ENCODE results near the gene ANTXR1. TPM values are rescaled to one million over a fixed set of nuclear protein-coding genes. Genes with fewer than 3 reads are reported as not detected.
"Not testable (repeated sequence)": the region's sequence is repeated elsewhere in the genome, so short reads cannot be mapped to it uniquely, and the experiment has no call there.

Gene ANTXR1
- total RNA-seq, 1 experiment from 2014 or later: 12.4 TPM

GRCh38 chr2:69166812-69167468 is 154.0 kb downstream of the ANTXR1 start:
- Histone ChIP-seq H3K4me3 (ENCODE audit: insufficient read depth, low read depth, low read length) (no peak overlapping the region), H3K27me3 (ENCODE audit: control insufficient read depth, insufficient read depth, low read length) (no peaks in the 10 kb centered on the region), H3K36me3 (replicated peaks; ENCODE audit: control insufficient read depth, insufficient read depth, low read length) (no peaks in the 10 kb centered on the region)
- DNase-seq: no peak

- Histone ChIP-seq H3K4me3 (ENCODE audit: insufficient read depth, low read depth, low read length) (no peak overlapping the region), H3K36me3 (replicated peaks; ENCODE audit: control insufficient read depth, insufficient read depth, low read length) (no peaks in the 10 kb centered on the region), H3K27me3 (ENCODE audit: control insufficient read depth, insufficient read depth, low read length) (no peaks in the 10 kb centered on the region)
- no peak for DNase-seq
These were observed 154.5 kb downstream of the ANTXR1 start for GRCh38 chr2:69167469-69167822.

GRCh38 chr2:69168144-69168813 is 155.3 kb downstream of the ANTXR1 start:
- no peak for DNase-seq
- no peaks in the 10 kb centered on the region for H3K36me3 ChIP-seq (replicated peaks; ENCODE audit: control insufficient read depth, insufficient read depth, low read length)
- H3K27me3 ChIP-seq (ENCODE audit: control insufficient read depth, insufficient read depth, low read length): no peaks in the 10 kb centered on the region
- no peak overlapping the region for H3K4me3 ChIP-seq (ENCODE audit: insufficient read depth, low read depth, low read length)

- DNase-seq: no peak
- no peaks in the 10 kb centered on the region for H3K36me3 ChIP-seq (replicated peaks; ENCODE audit: control insufficient read depth, insufficient read depth, low read length)
- no peaks in the 10 kb centered on the region for H3K27me3 ChIP-seq (ENCODE audit: control insufficient read depth, insufficient read depth, low read length)
- no peak overlapping the region for H3K4me3 ChIP-seq (ENCODE audit: insufficient read depth, low read depth, low read length)
These were observed 156.1 kb downstream of the ANTXR1 start for GRCh38 chr2:69168950-69169654.

GRCh38 chr2:69169655-69170389 is 156.8 kb downstream of the ANTXR1 start:
- Histone ChIP-seq H3K27me3 (ENCODE audit: control insufficient read depth, insufficient read depth, low read length) (no peaks in the 10 kb centered on the region), H3K36me3 (replicated peaks; ENCODE audit: control insufficient read depth, insufficient read depth, low read length) (no peaks in the 10 kb centered on the region), H3K4me3 (ENCODE audit: insufficient read depth, low read depth, low read length) (no peak overlapping the region)
- DNase-seq: no peak

- no peaks in the 10 kb centered on the region for H3K36me3 ChIP-seq (replicated peaks; ENCODE audit: control insufficient read depth, insufficient read depth, low read length)
- H3K4me3 ChIP-seq (ENCODE audit: insufficient read depth, low read depth, low read length): no peak overlapping the region
- H3K27me3 ChIP-seq (ENCODE audit: control insufficient read depth, insufficient read depth, low read length): no peaks in the 10 kb centered on the region
- no peak for DNase-seq
These were observed 157.7 kb downstream of the ANTXR1 start for GRCh38 chr2:69170661-69171060.

- Histone ChIP-seq H3K4me3 (ENCODE audit: insufficient read depth, low read depth, low read length) (no peak overlapping the region), H3K36me3 (replicated peaks; ENCODE audit: control insufficient read depth, insufficient read depth, low read length) (no peaks in the 10 kb centered on the region), H3K27me3 (ENCODE audit: control insufficient read depth, insufficient read depth, low read length) (no peaks in the 10 kb centered on the region)
- no peak for DNase-seq
These were observed 158.3 kb downstream of the ANTXR1 start for GRCh38 chr2:69171116-69171896.

GRCh38 chr2:69171897-69172525 is 159.0 kb downstream of the ANTXR1 start:
- no peaks in the 10 kb centered on the region for H3K27me3 ChIP-seq (ENCODE audit: control insufficient read depth, insufficient read depth, low read length)
- H3K4me3 ChIP-seq (ENCODE audit: insufficient read depth, low read depth, low read length): no peak overlapping the region

GRCh38 chr2:69173706-69174105 is 160.7 kb downstream of the ANTXR1 start:
- H3K4me3 ChIP-seq (ENCODE audit: insufficient read depth, low read depth, low read length): no peak overlapping the region

More at GRCh38 chr2:69171897-69172525, 159.0 kb downstream of the ANTXR1 start:
- no peak for DNase-seq
- no peaks in the 10 kb centered on the region for H3K36me3 ChIP-seq (replicated peaks; ENCODE audit: control insufficient read depth, insufficient read depth, low read length)

GRCh38 chr2:69174211-69174610 is 161.2 kb downstream of the ANTXR1 start:
- not testable (repeated sequence) for DNase-seq; H3K36me3 ChIP-seq (replicated peaks; ENCODE audit: control insufficient read depth, insufficient read depth, low read length)

More at GRCh38 chr2:69173706-69174105, 160.7 kb downstream of the ANTXR1 start:
- Histone ChIP-seq H3K36me3 (replicated peaks; ENCODE audit: control insufficient read depth, insufficient read depth, low read length) (no peaks in the 10 kb centered on the region), H3K27me3 (ENCODE audit: control insufficient read depth, insufficient read depth, low read length) (no peaks in the 10 kb centered on the region)
- no peak for DNase-seq

GRCh38 chr2:69175790-69176715 is 163.1 kb downstream of the ANTXR1 start:
- DNase-seq: no peak
- Histone ChIP-seq H3K27me3 (ENCODE audit: control insufficient read depth, insufficient read depth, low read length) (no peaks in the 10 kb centered on the region), H3K4me3 (ENCODE audit: insufficient read depth, low read depth, low read length) (no peak overlapping the region), H3K36me3 (replicated peaks; ENCODE audit: control insufficient read depth, insufficient read depth, low read length) (no peaks in the 10 kb centered on the region)

More at GRCh38 chr2:69174211-69174610, 161.2 kb downstream of the ANTXR1 start:
- H3K27me3 ChIP-seq (ENCODE audit: control insufficient read depth, insufficient read depth, low read length); H3K4me3 ChIP-seq (ENCODE audit: insufficient read depth, low read depth, low read length): not testable (repeated sequence)

- Histone ChIP-seq H3K4me3 (ENCODE audit: insufficient read depth, low read depth, low read length) (no peak overlapping the region), H3K36me3 (replicated peaks; ENCODE audit: control insufficient read depth, insufficient read depth, low read length) (no peaks in the 10 kb centered on the region), H3K27me3 (ENCODE audit: control insufficient read depth, insufficient read depth, low read length) (no peaks in the 10 kb centered on the region)
- peak; percentile 46 for DNase-seq
These were observed 164.2 kb downstream of the ANTXR1 start for GRCh38 chr2:69177063-69177771.

Measured in H7 (cell line).